ENCODE data around the gene ADORA2B. TPM values are rescaled to one million over a fixed set of nuclear protein-coding genes. Genes with fewer than 3 reads are reported as not detected.

ADORA2B gene
- total RNA-seq, 1 donor from 2014 or later = 1.9 TPM

GRCh38 chr17:15917021-15917437 lies 27.9 kb upstream of the ADORA2B start:
- no peak overlapping the region for H3K4me3 ChIP-seq
- H3K79me2 ChIP-seq (ENCODE audit: low read depth) = no peaks in the 10 kb centered on the region
- H3K4me2 ChIP-seq = no peak overlapping the region
- no peak overlapping the region for H3K27ac Mint-ChIP-seq
- no peak overlapping the region for H3K4me3 Mint-ChIP-seq
- no peaks in the 10 kb centered on the region for H3F3A ChIP-seq (ENCODE audit: low read depth)
- no peak for DNase-seq (ENCODE audit: low spot score)
- no peak overlapping the region for H3K27ac ChIP-seq
- H3K9ac ChIP-seq = no peak overlapping the region
- H3K36me3 ChIP-seq = no peaks in the 10 kb centered on the region
- no peaks in the 10 kb centered on the region for H4K20me1 ChIP-seq (ENCODE audit: low read depth)
- no peaks in the 10 kb centered on the region for H3K36me3 Mint-ChIP-seq
- H3K9me3 ChIP-seq (ENCODE audit: low read depth) = no peaks in the 10 kb centered on the region
- no peaks in the 10 kb centered on the region for H3K4me1 ChIP-seq
- peaks cover 2% of the 10 kb centered on the region for H3K4me1 Mint-ChIP-seq
- no peaks in the 10 kb centered on the region for H3K27me3 ChIP-seq
- H3K27me3 Mint-ChIP-seq (ENCODE audit: insufficient read depth, low read depth) = no peaks in the 10 kb centered on the region
- peaks cover 3% of the 10 kb centered on the region for H3K9me3 Mint-ChIP-seq
- TF ChIP-seq EZH2phosphoT487 (IDR thresholded peaks at IDR 0.05) (no peak), CTCF (IDR thresholded peaks at IDR 0.05) (no peak)
- H2AFZ ChIP-seq (replicated peaks) = no peak overlapping the region

GRCh38 chr17:15917438-15918027 lies 27.4 kb upstream of the ADORA2B start:
- H3K4me2 ChIP-seq = peak overlapping the region; percentile 22
- H3K27ac Mint-ChIP-seq = peak overlapping the region; percentile 57
- no peak overlapping the region for H3K9ac ChIP-seq
- H3K79me2 ChIP-seq (ENCODE audit: low read depth) = no peaks in the 10 kb centered on the region
- H3K4me1 ChIP-seq = no peaks in the 10 kb centered on the region
- H3K36me3 ChIP-seq = no peaks in the 10 kb centered on the region
- H3K27me3 ChIP-seq = no peaks in the 10 kb centered on the region
- H3K36me3 Mint-ChIP-seq = no peaks in the 10 kb centered on the region
- H4K20me1 ChIP-seq (ENCODE audit: low read depth) = no peaks in the 10 kb centered on the region
- TF ChIP-seq CTCF (IDR thresholded peaks at IDR 0.05) (no peak), EZH2 (IDR thresholded peaks at IDR 0.05) (no peak), EZH2phosphoT487 (IDR thresholded peaks at IDR 0.05) (no peak)
- H3K4me3 Mint-ChIP-seq = no peak overlapping the region
- no peak overlapping the region for H3K27ac ChIP-seq
- peaks cover 3% of the 10 kb centered on the region for H3K9me3 Mint-ChIP-seq
- H3F3A ChIP-seq (ENCODE audit: low read depth) = no peaks in the 10 kb centered on the region
- H3K9me3 ChIP-seq (ENCODE audit: low read depth) = no peaks in the 10 kb centered on the region
- no peak overlapping the region for H2AFZ ChIP-seq (replicated peaks)
- no peak overlapping the region for H3K4me3 ChIP-seq
- DNase-seq (ENCODE audit: low spot score) = no peak
- H3K27me3 Mint-ChIP-seq (ENCODE audit: insufficient read depth, low read depth) = no peaks in the 10 kb centered on the region
- H3K4me1 Mint-ChIP-seq = peaks cover 2% of the 10 kb centered on the region

- H3K4me1 ChIP-seq = no peaks in the 10 kb centered on the region
- H3K79me2 ChIP-seq (ENCODE audit: low read depth) = no peaks in the 10 kb centered on the region
- H3K36me3 ChIP-seq = no peaks in the 10 kb centered on the region
- Mint-ChIP-seq H3K27ac (no peak overlapping the region), H3K4me1 (peaks cover 2% of the 10 kb centered on the region), H3K9me3 (peaks cover 3% of the 10 kb centered on the region), H3K4me3 (no peak overlapping the region), H3K36me3 (no peaks in the 10 kb centered on the region), H3K27me3 (ENCODE audit: insufficient read depth, low read depth) (no peaks in the 10 kb centered on the region)
- H3F3A ChIP-seq (ENCODE audit: low read depth) = no peaks in the 10 kb centered on the region
- H4K20me1 ChIP-seq (ENCODE audit: low read depth) = no peaks in the 10 kb centered on the region
- H3K4me3 ChIP-seq = no peak overlapping the region
- H3K9ac ChIP-seq = no peak overlapping the region
- H3K27me3 ChIP-seq = no peaks in the 10 kb centered on the region
- DNase-seq (ENCODE audit: low spot score) = no peak
- H2AFZ ChIP-seq (replicated peaks) = no peak overlapping the region
- H3K9me3 ChIP-seq (ENCODE audit: low read depth) = no peaks in the 10 kb centered on the region
- H3K27ac ChIP-seq = no peak overlapping the region
- TF ChIP-seq CTCF (IDR thresholded peaks at IDR 0.05) (no peak), EZH2phosphoT487 (IDR thresholded peaks at IDR 0.05) (no peak), EZH2 (IDR thresholded peaks at IDR 0.05) (no peak)
- no peak overlapping the region for H3K4me2 ChIP-seq
Measured at GRCh38 chr17:15918261-15918660, 26.7 kb upstream of the ADORA2B start.

All from neural progenitor cell (in vitro differentiated cells).